Measurements from ENCODE around the gene BNC2.

DNA sequence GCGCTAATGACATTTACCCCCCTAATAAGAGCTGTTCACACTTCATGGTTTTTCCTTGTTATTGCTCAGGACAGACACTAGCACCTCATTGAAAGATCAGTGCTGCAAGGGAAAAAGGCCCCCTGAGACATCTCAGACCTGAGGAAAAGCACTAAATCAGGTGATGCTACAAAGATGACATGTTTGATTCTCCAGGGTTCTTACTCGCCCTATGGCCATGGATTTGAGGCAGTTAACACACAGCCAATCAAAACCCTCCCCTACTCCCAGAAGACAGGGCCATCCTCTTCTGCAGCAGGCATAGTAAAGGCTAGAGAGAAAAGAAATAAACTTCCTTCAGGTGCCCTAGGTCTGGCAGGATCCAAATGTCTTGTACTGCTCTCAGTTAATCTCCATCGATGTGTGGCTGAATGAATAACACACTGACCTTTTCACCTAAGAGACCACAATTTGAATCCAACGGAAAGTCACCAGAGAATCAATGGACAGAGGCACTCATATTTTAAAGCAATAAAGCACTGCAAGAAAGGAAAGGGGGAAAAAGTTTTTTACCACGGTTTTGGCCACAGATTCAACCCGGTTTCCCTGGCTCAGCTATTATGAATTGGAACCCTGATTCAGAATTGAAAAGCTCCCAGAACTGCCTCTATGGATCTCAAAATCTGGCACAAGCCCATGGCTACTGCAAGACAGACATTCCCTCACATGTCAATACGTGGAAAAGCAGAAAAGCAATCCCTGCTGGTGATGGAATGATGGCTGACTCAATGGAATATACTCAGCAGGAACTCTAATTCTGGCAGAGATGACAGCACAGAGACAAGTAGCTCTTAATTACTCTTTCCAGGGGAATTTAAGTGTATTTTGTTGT lies 329.5 kb downstream of the BNC2 start:
- TF ChIP-seq, protein P1, sequence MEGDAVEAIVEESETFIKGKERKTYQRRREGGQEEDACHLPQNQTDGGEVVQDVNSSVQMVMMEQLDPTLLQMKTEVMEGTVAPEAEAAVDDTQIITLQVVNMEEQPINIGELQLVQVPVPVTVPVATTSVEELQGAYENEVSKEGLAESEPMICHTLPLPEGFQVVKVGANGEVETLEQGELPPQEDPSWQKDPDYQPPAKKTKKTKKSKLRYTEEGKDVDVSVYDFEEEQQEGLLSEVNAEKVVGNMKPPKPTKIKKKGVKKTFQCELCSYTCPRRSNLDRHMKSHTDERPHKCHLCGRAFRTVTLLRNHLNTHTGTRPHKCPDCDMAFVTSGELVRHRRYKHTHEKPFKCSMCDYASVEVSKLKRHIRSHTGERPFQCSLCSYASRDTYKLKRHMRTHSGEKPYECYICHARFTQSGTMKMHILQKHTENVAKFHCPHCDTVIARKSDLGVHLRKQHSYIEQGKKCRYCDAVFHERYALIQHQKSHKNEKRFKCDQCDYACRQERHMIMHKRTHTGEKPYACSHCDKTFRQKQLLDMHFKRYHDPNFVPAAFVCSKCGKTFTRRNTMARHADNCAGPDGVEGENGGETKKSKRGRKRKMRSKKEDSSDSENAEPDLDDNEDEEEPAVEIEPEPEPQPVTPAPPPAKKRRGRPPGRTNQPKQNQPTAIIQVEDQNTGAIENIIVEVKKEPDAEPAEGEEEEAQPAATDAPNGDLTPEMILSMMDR (conservative IDR thresholded peaks at IDR 0.05; ENCODE audit: low read depth, low read length): no peak
- TF ChIP-seq EZH2phosphoT487 (IDR thresholded peaks at IDR 0.05; ENCODE audit: borderline replicate concordance, low read length) (no peak), EZH2 (IDR thresholded peaks at IDR 0.05; ENCODE audit: low read length, unreplicated experiment) (no peak)
